Measurements from ENCODE around the gene LATS1. TPM values are rescaled to one million over a fixed set of nuclear protein-coding genes. Genes with fewer than 3 reads are reported as not detected.

The LATS1 gene
- polyA plus RNA-seq, 3 donors = 5.2 to 10.3 (median 10.1) TPM

DNA sequence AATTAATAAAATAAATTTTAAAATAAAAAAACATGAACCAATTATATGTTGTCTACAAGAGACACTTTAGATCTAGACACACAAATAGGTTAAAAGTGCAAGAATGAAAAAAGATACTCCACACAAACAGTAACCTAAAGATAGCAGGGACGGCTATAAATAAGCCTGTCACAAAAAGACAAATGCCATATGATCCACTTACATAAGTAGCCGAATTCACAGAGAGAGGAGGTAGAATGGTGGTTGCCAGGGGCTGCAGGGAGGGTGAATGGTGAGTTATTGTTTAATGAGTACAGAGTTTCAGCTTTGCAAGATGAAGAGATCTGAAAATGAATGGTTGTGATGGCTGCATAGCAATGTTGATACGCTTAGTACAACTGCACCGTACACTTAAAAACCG, 102.1 kb downstream of the LATS1 start:
- TF ChIP-seq, protein P1, sequence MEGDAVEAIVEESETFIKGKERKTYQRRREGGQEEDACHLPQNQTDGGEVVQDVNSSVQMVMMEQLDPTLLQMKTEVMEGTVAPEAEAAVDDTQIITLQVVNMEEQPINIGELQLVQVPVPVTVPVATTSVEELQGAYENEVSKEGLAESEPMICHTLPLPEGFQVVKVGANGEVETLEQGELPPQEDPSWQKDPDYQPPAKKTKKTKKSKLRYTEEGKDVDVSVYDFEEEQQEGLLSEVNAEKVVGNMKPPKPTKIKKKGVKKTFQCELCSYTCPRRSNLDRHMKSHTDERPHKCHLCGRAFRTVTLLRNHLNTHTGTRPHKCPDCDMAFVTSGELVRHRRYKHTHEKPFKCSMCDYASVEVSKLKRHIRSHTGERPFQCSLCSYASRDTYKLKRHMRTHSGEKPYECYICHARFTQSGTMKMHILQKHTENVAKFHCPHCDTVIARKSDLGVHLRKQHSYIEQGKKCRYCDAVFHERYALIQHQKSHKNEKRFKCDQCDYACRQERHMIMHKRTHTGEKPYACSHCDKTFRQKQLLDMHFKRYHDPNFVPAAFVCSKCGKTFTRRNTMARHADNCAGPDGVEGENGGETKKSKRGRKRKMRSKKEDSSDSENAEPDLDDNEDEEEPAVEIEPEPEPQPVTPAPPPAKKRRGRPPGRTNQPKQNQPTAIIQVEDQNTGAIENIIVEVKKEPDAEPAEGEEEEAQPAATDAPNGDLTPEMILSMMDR (IDR thresholded peaks at IDR 0.05) = no peak
- Histone ChIP-seq H4K20me1 (ENCODE audit: insufficient read depth, low read length) (no peaks in the 10 kb centered on the region), H3K36me3 (replicated peaks in 1 of 2; ENCODE audit: control insufficient read depth in 1 of 2, insufficient read depth in 2 of 2, low read length in 2 of 2) (peaks cover 15 to 65% of the 10 kb centered on the region in 2 donors), H3K27me3 (ENCODE audit: control insufficient read depth in 2 of 2, insufficient read depth in 2 of 2, low read length in 2 of 2) (no peaks in the 10 kb centered on the region), H3K9me3 (replicated peaks in 1 of 2; ENCODE audit: control insufficient read depth in 1 of 2, insufficient read depth in 1 of 2, low read length in 2 of 2) (peaks cover 6 to 12% of the 10 kb centered on the region in 2 donors), H2AFZ (ENCODE audit: insufficient read depth, low read depth, low read length, poor library complexity, severe bottlenecking) (no peak overlapping the region), H3K79me2 (ENCODE audit: insufficient read depth, low read length) (no peaks in the 10 kb centered on the region), H3K4me3 (replicated peaks in 1 of 3; ENCODE audit: low read depth in 2 of 3, low read length in 3 of 3) (no peak overlapping the region), H3K27ac (ENCODE audit: low read depth in 1 of 2, low read length in 2 of 2) (no peak overlapping the region), H3K9ac (ENCODE audit: insufficient read depth, low read length, poor library complexity, severe bottlenecking) (no peak overlapping the region), H3K4me1 (ENCODE audit: control insufficient read depth in 1 of 2, insufficient read depth in 2 of 2, low read length in 2 of 2) (no peaks in the 10 kb centered on the region), H3K4me2 (replicated peaks; ENCODE audit: extremely low read depth, low read length, poor library complexity, severe bottlenecking) (no peak overlapping the region)
- intact Hi-C loops (cut with micrococcal nuclease) = no loop called here
- Mint-ChIP-seq H3K9me3 (peaks cover 3 to 25% (median 6%) of the 10 kb centered on the region in 7 donors), H3K4me1 (peaks cover 5% of the 10 kb centered on the region), H3K27ac (no peak overlapping the region), H3K36me3 (peaks cover 54 to 83% of the 10 kb centered on the region in 2 donors), H3K4me3 (no peak overlapping the region), H3K27me3 (ENCODE audit: low read depth in 3 of 3) (no peaks in the 10 kb centered on the region)
- no peak for DNase-seq
- WGBS (ENCODE audit: insufficient coverage) = no CpG with 5 or more reads among the region's 5 CpGs

DNA sequence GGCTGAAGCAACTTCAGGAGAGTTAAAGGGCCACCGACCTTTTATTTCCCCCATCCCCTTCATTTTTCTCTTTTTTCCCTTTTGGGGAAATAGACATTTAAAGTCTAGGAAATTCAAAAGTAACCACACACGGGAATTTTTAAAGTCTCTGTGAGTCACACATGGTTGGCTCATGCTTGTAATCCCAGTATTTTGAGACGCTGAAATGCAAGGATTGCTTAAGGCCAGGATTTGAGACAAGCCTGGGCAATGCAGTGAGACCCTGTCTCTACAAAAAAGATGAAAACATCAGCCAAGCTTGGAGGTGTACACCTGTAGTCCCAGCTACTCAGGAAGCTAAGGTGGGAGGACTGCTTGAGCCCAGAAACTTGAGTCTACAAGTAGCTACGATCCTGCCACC, 103.6 kb downstream of the LATS1 start:
- H3K4me3 ChIP-seq (replicated peaks in 1 of 3; ENCODE audit: low read depth in 2 of 3, low read length in 3 of 3) = no peak overlapping the region
- peaks cover 6 to 12% of the 10 kb centered on the region in 2 donors for H3K9me3 ChIP-seq (replicated peaks in 1 of 2; ENCODE audit: control insufficient read depth in 1 of 2, insufficient read depth in 1 of 2, low read length in 2 of 2)
- peaks cover 47 to 77% of the 10 kb centered on the region in 2 donors for H3K36me3 Mint-ChIP-seq
- intact Hi-C loops (cut with micrococcal nuclease) = no loop called here
- no peaks in the 10 kb centered on the region for H3K4me1 ChIP-seq (ENCODE audit: control insufficient read depth in 1 of 2, insufficient read depth in 2 of 2, low read length in 2 of 2)
- peaks cover 3 to 25% (median 6%) of the 10 kb centered on the region in 7 donors for H3K9me3 Mint-ChIP-seq
- no peaks in the 10 kb centered on the region for H3K79me2 ChIP-seq (ENCODE audit: insufficient read depth, low read length)
- H3K9ac ChIP-seq (ENCODE audit: insufficient read depth, low read length, poor library complexity, severe bottlenecking) = no peak overlapping the region
- no peaks in the 10 kb centered on the region for H3K27me3 ChIP-seq (ENCODE audit: control insufficient read depth in 2 of 2, insufficient read depth in 2 of 2, low read length in 2 of 2)
- no peak overlapping the region for H3K27ac ChIP-seq (ENCODE audit: low read depth in 1 of 2, low read length in 2 of 2)
- H3K4me2 ChIP-seq (replicated peaks; ENCODE audit: extremely low read depth, low read length, poor library complexity, severe bottlenecking) = no peak overlapping the region
- no peak overlapping the region for H3K27ac Mint-ChIP-seq
- no peaks in the 10 kb centered on the region for H3K27me3 Mint-ChIP-seq (ENCODE audit: low read depth in 3 of 3)
- DNase-seq = no peak
- H3K36me3 ChIP-seq (replicated peaks in 1 of 2; ENCODE audit: control insufficient read depth in 1 of 2, insufficient read depth in 2 of 2, low read length in 2 of 2) = peaks cover 6 to 59% of the 10 kb centered on the region in 2 donors
- TF ChIP-seq, protein P1 (IDR thresholded peaks at IDR 0.05) = no peak
- no peak overlapping the region for H2AFZ ChIP-seq (ENCODE audit: insufficient read depth, low read depth, low read length, poor library complexity, severe bottlenecking)
- H4K20me1 ChIP-seq (ENCODE audit: insufficient read depth, low read length) = no peaks in the 10 kb centered on the region
- H3K4me1 Mint-ChIP-seq = peaks cover 5% of the 10 kb centered on the region
- WGBS (ENCODE audit: insufficient coverage) = 95% methylated on average over 2 of the region's 4 CpGs
- H3K4me3 Mint-ChIP-seq = no peak overlapping the region

All from CD14-positive monocyte (primary cell).